Mucosa of rectum (tissue), 2 donors: ENCODE data around the gene KIAA2012.

Source experiments
- H3K27ac ChIP-seq, 2 donors: one replicate each; pipeline ENCODE4 v1.7.0; 2013; ENCODE audit warnings: inconsistent platforms in 2 of 2, low read depth in 2 of 2, low read length in 2 of 2
- H3K27me3 ChIP-seq, 2 donors: one replicate each; pipeline ENCODE4 v1.7.0; 2013; ENCODE audit warnings: low read length in 2 of 2; ENCODE audit not compliant: control insufficient read depth in 2 of 2, insufficient read depth in 2 of 2
- H3K36me3 ChIP-seq, 2 donors: one replicate each; pipeline ENCODE4 v1.7.0; 2013; ENCODE audit warnings: low read length in 2 of 2; ENCODE audit not compliant: control insufficient read depth in 2 of 2, insufficient read depth in 2 of 2
- H3K4me1 ChIP-seq, 2 donors: one replicate each; pipeline ENCODE4 v1.7.0; 2013; ENCODE audit warnings: low read length in 2 of 2, mild to moderate bottlenecking in 1 of 2; ENCODE audit not compliant: control insufficient read depth in 2 of 2, insufficient read depth in 2 of 2
- H3K4me3 ChIP-seq, 2 donors: one replicate each; pipeline ENCODE4 v1.7.0; 2013; ENCODE audit warnings: low read length in 2 of 2
- H3K9ac ChIP-seq, 2 donors: one replicate each; pipeline ENCODE4 v1.7.0; 2013; ENCODE audit warnings: low read length in 2 of 2, low read depth in 1 of 2, mild to moderate bottlenecking in 1 of 2
- H3K9me3 ChIP-seq, 2 donors: one replicate each; pipeline ENCODE4 v1.7.0; 2013; ENCODE audit warnings: low read length in 2 of 2; ENCODE audit not compliant: control insufficient read depth in 2 of 2
- donor health status: healthy.
- donor health status: Normal muscosa, but diverticular disease.

KIAA2012 gene

GRCh38 chr2:202034249-202035088 lies 38.6 kb upstream of the KIAA2012 start:
- Histone ChIP-seq H3K9me3 (no peaks in the 10 kb centered on the region), H3K4me1 (peaks cover 18 to 23% of the 10 kb centered on the region in 2 donors), H3K36me3 (no peaks in the 10 kb centered on the region), H3K4me3 (peak overlapping the region; percentile 71 to 78), H3K9ac (peak overlapping the region; percentile 53 to 69), H3K27ac (peak overlapping the region; percentile 74 to 84), H3K27me3 (peaks cover 5 to 14% of the 10 kb centered on the region in 2 donors)

GRCh38 chr2:202035089-202035940 lies 37.7 kb upstream of the KIAA2012 start:
- Histone ChIP-seq H3K4me3 (peak overlapping the region; percentile 71 to 78), H3K9ac (peak overlapping the region in 1 of 2 donors; percentile 69), H3K9me3 (no peaks in the 10 kb centered on the region), H3K36me3 (no peaks in the 10 kb centered on the region), H3K27me3 (peaks cover 7 to 11% of the 10 kb centered on the region in 2 donors), H3K27ac (peak overlapping the region in 1 of 2 donors; percentile 84), H3K4me1 (peaks cover 18 to 23% of the 10 kb centered on the region in 2 donors)

GRCh38 chr2:202035941-202036372 lies 37.1 kb upstream of the KIAA2012 start:
- H3K4me1 ChIP-seq = peaks cover 18 to 23% of the 10 kb centered on the region in 2 donors
- H3K27me3 ChIP-seq = peaks cover 7 to 11% of the 10 kb centered on the region in 2 donors
- H3K36me3 ChIP-seq = no peaks in the 10 kb centered on the region
- no peak overlapping the region for H3K9ac ChIP-seq
- H3K4me3 ChIP-seq = peak overlapping the region; percentile 44 to 78
- peak overlapping the region in 1 of 2 donors; percentile 84 for H3K27ac ChIP-seq
- H3K9me3 ChIP-seq = no peaks in the 10 kb centered on the region

- Histone ChIP-seq H3K9me3 (no peaks in the 10 kb centered on the region), H3K36me3 (no peaks in the 10 kb centered on the region), H3K9ac (peak overlapping the region; percentile 9 to 10), H3K27ac (peak overlapping the region; percentile 38 to 84), H3K27me3 (peaks cover 7 to 11% of the 10 kb centered on the region in 2 donors), H3K4me1 (peaks cover 18 to 23% of the 10 kb centered on the region in 2 donors), H3K4me3 (peak overlapping the region; percentile 25 to 58)
These were observed 36.4 kb upstream of the KIAA2012 start for GRCh38 chr2:202036601-202037037.

GRCh38 chr2:202037086-202037485 lies 36.0 kb upstream of the KIAA2012 start:
- peak overlapping the region in 1 of 2 donors; percentile 9 for H3K9ac ChIP-seq
- H3K36me3 ChIP-seq = no peaks in the 10 kb centered on the region
- no peaks in the 10 kb centered on the region for H3K9me3 ChIP-seq
- H3K27ac ChIP-seq = peak overlapping the region; percentile 38 to 84
- peak overlapping the region; percentile 25 to 58 for H3K4me3 ChIP-seq
- H3K4me1 ChIP-seq = peaks cover 18 to 23% of the 10 kb centered on the region in 2 donors
- peaks cover 7 to 11% of the 10 kb centered on the region in 2 donors for H3K27me3 ChIP-seq

GRCh38 chr2:202038471-202039277 lies 34.4 kb upstream of the KIAA2012 start:
- Histone ChIP-seq H3K4me3 (peak overlapping the region in 1 of 2 donors; percentile 16), H3K36me3 (no peaks in the 10 kb centered on the region), H3K9me3 (no peaks in the 10 kb centered on the region), H3K27ac (peak overlapping the region in 1 of 2 donors; percentile 17), H3K4me1 (peaks cover 15 to 21% of the 10 kb centered on the region in 2 donors), H3K9ac (peak overlapping the region in 1 of 2 donors; percentile 18), H3K27me3 (peaks cover 7 to 11% of the 10 kb centered on the region in 2 donors)

- Histone ChIP-seq H3K9ac (peak overlapping the region in 1 of 2 donors; percentile 18), H3K4me3 (peak overlapping the region in 1 of 2 donors; percentile 21), H3K36me3 (no peaks in the 10 kb centered on the region), H3K4me1 (peaks cover 15 to 19% of the 10 kb centered on the region in 2 donors), H3K27ac (peak overlapping the region in 1 of 2 donors; percentile 33), H3K9me3 (no peaks in the 10 kb centered on the region), H3K27me3 (peaks cover 7 to 11% of the 10 kb centered on the region in 2 donors)
These were observed 33.6 kb upstream of the KIAA2012 start for GRCh38 chr2:202039278-202040078.

- H3K27ac ChIP-seq = no peak overlapping the region
These were observed 32.8 kb upstream of the KIAA2012 start for GRCh38 chr2:202040079-202040844.

More at GRCh38 chr2:202040079-202040844, 32.8 kb upstream of the KIAA2012 start:
- H3K36me3 ChIP-seq = no peaks in the 10 kb centered on the region
- peaks cover 6 to 7% of the 10 kb centered on the region in 2 donors for H3K27me3 ChIP-seq
- no peak overlapping the region for H3K4me3 ChIP-seq
- no peaks in the 10 kb centered on the region for H3K9me3 ChIP-seq
- H3K9ac ChIP-seq = no peak overlapping the region
- H3K4me1 ChIP-seq = peaks cover 7 to 12% of the 10 kb centered on the region in 2 donors
